Superior temporal gyrus (tissue), 1 donor: Measurements from ENCODE around the gene SESTD1.

ENCODE experiments used
- DNase-seq: peaks from one replicate; pipeline ENCODE4 v3.0.0-alpha.2; 2016; ENCODE audit errors: extremely low spot score

Gene SESTD1, protein sequence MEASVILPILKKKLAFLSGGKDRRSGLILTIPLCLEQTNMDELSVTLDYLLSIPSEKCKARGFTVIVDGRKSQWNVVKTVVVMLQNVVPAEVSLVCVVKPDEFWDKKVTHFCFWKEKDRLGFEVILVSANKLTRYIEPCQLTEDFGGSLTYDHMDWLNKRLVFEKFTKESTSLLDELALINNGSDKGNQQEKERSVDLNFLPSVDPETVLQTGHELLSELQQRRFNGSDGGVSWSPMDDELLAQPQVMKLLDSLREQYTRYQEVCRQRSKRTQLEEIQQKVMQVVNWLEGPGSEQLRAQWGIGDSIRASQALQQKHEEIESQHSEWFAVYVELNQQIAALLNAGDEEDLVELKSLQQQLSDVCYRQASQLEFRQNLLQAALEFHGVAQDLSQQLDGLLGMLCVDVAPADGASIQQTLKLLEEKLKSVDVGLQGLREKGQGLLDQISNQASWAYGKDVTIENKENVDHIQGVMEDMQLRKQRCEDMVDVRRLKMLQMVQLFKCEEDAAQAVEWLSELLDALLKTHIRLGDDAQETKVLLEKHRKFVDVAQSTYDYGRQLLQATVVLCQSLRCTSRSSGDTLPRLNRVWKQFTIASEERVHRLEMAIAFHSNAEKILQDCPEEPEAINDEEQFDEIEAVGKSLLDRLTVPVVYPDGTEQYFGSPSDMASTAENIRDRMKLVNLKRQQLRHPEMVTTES

DNA sequence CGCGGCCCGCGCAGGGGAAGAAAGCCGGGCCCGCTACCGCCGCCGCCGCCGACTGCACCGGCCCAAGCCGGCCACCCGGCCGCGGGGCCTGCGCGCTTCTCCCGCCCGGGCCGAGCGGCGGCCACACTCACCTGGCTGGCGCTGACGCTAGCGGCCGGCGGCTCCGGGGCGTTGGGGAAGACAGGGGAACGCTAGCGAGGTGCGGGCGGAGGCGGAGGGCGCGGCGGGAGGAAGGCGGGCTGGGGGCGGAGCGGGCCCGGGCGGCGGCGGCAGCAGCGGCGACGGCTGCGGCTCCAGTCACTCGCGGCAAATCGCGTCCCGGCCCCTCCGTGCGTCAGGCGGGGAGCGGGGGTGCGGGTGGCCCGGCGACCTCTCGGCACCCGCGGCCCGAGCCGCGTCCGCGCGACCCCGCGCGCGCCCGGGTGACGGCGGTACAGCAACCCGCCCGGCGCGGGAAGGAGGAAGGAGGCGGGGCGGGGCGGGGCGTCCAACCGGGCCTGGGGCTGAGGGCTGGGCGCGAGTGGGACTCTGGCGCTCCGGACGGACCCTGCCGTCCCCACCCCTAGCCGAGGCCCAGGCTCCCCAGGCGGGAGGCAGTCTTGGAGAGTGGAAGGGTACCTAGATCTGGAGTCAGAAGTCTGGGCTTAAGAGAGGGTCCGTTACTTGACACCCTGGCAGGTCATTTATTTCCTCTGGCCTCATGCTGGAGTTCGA, at the start of gene SESTD1:
SESTD1 (minus strand) TSS at position 465 of the 714 bp plus-strand sequence. CDS start 72,991 bp downstream, outside the sequence.
- no peak for DNase-seq

GRCh38 chr2:179313057-179313456, 48.4 kb upstream of the SESTD1 start:
- no peak for DNase-seq

DNA sequence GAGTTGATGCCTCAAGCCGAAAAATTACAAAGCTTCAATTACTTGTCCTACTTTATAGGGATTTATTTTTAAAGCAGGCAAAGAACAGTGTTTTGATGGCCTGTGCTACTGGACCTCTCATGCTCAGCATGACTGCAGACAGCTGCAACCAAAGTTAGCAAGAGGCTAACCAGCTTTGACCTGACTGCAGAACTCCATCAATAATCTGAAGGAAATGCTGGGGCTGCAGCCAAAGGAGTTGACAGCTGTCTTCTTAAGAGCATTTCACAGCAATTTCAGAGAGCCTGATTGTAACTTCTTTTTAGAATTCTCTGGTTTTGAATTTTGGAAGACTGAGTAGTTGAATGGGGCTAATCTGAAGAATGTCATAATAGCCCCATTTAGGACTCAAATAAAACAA, 46.5 kb upstream of the SESTD1 start:
- no peak for DNase-seq

GRCh38 chr2:179307616-179308371, 43.2 kb upstream of the SESTD1 start:
- DNase-seq, result no peak

DNA sequence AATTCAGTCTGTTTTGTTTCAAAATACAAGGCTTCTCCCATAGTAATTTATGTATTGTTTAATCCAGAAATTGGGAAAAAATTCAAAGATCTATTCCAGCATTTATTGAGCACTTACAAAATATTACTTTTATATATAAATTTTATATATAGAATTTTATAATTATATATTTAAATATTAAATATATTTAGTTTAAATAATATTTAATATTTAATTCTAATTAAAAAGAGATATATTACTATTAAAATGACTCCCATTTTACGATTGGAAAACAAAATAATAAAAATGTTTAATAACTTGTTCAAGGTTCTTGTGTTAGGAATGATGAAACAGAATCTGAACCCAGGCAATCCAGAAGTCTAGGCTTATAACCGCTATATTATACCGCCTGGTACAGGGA, 40.5 kb upstream of the SESTD1 start:
- no peak for DNase-seq

- no peak for DNase-seq
Measured at GRCh38 chr2:179304424-179304823, 39.8 kb upstream of the SESTD1 start.

DNA sequence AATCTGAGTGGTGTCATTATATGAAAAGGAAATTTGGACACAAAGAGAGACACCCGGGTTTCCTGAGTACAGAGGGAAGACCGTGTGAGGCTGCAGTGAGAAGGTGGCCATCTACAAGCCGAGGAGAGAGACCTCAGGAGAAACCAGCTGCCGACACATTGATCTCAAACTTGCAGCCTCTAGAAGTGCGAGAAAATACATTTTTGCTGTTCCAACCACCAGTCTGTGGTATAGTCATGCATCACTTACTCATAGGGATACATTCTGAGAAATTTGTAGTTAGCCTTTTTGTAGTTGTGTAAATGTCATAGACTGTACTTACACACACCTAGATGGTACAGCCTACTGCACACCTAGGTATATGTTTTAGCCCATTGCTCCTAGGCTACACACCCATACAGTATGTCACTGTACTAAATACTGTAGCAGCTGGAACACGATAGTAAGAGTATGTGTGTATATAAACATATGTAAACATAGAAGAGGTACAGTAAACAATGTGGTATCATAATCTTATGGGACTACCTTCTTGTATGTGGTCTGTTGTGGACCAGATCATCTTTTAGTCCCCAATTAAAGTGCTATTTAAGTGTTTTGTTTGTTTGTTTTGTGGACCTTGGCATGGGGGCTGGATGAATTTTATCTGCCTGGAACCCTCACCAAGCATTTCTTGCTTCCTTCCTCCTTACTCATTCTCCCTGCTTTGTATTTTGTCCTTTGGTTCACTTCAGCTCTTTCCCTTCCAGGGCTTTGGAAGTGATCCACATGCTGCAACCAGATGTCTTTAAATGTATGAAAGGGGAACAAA, 38.3 kb upstream of the SESTD1 start:
- no peak for DNase-seq

DNA sequence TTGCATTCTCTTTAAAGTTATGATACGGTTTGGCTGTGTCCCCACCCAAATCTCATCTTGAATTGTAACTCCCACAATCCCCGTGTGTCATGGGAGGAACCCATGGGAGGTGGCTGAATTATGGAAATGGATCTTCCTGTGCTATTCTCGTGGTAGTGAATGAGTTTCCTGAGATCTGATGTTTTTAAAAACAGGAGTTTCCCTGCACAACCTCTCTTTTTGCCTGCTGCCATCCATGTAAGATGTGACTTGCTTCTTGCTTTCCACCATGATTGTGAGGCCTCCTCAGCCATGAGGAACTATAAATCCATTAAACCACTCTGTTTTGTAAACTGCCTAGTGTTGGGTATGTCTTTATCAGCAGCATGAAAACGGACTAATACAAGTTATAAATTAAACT, 37.5 kb upstream of the SESTD1 start:
- DNase-seq, result no peak

GRCh38 chr2:179298666-179299065, 34.0 kb upstream of the SESTD1 start:
- no peak for DNase-seq

DNA sequence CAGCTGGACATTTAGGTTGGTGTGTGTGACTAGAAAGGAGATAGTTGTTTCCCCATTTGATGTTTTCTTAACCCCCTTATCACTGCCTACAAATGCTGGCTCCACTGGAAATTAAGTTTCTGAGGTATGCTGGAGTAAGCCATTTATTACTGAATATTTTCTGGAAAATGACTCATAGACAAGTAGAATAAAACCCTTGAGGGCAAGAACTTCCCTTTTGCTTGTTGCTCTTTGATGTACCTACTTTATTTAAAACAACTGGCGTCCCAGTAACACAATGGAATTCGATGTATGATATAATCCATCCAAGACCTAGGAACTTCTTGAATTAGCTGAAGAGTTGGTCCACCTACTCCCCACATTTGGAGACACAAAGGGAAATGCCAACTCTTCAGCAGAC, 33.3 kb upstream of the SESTD1 start:
- no peak for DNase-seq

GRCh38 chr2:179290329-179290728, 25.7 kb upstream of the SESTD1 start:
- DNase-seq, result no peak

GRCh38 chr2:179285060-179285459, 20.4 kb upstream of the SESTD1 start:
- no peak for DNase-seq

DNA sequence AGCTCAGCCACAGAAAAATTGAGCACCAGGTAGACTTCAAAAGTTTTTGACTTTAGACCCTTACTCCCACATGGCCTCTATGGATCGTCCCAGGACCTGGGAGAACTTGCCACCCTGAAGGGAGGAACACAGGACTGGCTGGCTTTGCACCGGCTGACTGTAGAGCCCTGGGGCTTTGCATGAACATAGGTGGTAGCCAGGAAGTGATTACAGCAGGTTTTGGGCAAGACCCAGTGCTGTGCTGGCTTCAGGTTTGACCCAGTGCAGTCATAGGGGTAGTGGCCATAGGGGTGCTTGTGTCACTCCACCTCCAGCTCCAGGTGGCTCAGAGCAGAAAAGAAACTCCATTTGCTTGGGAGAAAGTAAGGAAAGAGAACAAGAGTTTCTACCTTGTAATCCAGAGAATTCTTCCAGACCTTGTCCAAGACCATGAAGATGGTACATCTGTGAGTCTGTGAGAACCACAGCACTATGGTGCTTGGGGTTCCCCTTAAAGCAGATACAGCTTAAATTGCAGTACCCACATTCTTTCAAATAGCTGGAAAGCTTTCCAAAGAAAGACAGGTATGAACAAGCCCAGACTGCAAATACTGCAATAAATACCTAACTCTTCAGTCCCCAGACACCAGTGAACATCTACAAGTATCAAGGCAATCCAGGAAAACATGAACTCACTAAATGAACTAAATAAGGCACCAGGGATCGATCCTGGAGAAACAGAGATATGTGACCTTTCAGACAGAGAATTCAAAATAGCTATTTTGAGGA, 13.0 kb upstream of the SESTD1 start:
- no peak for DNase-seq

GRCh38 chr2:179275253-179276012, 10.8 kb upstream of the SESTD1 start:
- no peak for DNase-seq

GRCh38 chr2:179274749-179275148, 10.1 kb upstream of the SESTD1 start:
- DNase-seq, result no peak

DNA sequence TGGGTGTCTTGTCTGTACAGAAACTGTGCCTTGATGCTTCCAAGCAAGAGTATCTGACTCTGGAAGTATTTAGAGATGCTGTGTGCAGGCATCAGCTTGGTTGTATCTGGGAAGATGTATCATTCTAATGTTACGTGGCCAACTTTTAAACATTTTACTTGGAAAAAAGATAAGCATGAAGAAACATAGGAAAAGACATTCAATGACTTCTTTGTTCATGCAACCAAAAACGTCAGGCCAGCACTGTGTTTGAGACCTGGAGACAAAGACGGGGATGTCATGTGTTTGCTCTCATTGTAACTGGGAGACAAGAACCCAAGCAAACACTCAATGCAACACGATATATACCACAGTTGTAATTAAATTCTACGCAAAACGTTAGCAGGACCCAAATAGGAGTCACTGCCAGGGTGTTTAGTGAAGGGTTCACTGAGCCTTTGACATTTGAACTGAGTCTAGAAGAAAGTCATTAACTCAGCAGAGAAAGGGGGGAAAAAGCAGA, 8.9 kb upstream of the SESTD1 start:
- peak; percentile 75 for DNase-seq

DNA sequence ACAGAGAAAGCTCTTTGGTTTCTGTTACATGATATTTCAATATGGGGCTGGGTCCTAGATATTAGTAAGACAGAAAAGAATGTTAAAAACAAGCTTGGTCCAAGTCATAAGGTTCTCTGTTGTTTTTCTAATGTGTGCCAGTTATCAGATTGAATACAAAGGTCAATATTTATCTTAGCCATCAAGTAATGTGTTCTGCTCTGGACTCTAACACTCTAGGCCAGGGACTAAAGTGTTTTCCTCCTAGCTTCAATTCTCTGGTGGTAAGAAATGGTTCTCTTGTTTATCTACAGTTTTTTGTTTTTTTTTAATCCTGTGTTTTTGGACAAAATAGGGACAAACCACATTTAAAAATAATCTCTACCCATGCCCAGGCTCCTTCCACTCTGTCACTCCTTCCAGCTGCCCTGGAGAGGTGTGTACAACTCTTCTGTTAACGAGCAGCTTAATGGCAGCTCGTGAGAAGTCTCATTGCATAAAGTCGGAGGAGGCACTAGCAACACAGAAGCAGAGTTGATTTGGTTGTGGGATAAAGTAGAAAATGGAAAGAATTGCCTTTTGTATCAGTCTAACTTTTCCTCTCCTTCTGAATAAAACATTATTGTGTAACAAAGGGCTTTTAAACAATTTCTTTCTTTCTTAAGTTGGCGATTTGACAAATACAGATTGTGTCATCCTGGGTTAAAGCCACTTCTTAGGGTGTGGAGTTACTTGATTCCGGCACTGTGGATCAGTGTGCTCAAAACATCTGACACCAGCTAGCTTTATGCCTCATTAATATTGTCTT, 8.0 kb upstream of the SESTD1 start:
- peak; percentile 92 for DNase-seq

- DNase-seq, result no peak
Measured at GRCh38 chr2:179270689-179271088, 6.1 kb upstream of the SESTD1 start.
